GM06990 (cell line): Measurements from ENCODE around the gene ART4.
A peak's percentile ranks its signal among the peaks of the same experiment; 100 is the strongest.

Source experiments
- DNase-seq: peaks from one replicate; pipeline ENCODE4 v3.0.0-alpha.2; 2011; ENCODE audit not compliant: insufficient read length; ENCODE audit errors: extremely low read depth
- H3K27me3 ChIP-seq: replicated peaks from 2 replicates; pipeline ENCODE4 v1.6.0; 2011; ENCODE audit warnings: low read length; ENCODE audit not compliant: control insufficient read depth, insufficient read depth
- H3K36me3 ChIP-seq: 2 replicates; pipeline ENCODE4 v1.5.1; 2011; ENCODE audit warnings: low read length; ENCODE audit not compliant: control insufficient read depth, insufficient read depth
- H3K4me3 ChIP-seq: replicated peaks from 2 replicates; pipeline ENCODE4 v1.5.1; 2011; ENCODE audit warnings: low read depth, mild to moderate bottlenecking, control low read depth, low read length
- CTCF ChIP-seq: IDR thresholded peaks from 2 replicates; pipeline ENCODE4 v1.5.1; 2011; ENCODE audit warnings: low read length, control low read depth, mild to moderate bottlenecking, inconsistent platforms; ENCODE audit not compliant: insufficient read depth, poor library complexity, severe bottlenecking

ART4 gene

DNA sequence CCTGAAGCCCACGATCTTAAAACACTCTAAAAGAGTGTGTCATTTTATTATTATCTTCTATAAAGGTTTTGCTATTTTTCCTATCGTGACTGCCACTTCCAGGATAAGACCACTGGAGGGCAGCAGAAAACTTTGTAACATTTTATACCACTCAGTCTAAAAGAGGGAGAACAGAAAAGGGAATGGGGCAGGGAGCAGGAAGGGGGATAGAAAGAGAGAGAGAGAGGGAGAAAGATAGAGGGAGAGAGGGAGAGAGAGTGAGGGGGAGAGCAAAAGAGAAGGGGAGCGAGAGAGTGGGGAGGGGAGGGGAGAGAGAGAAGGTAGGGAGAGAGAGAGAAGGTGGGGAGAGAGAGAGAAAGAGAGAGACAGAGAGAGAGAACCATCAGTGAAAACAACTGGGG lies 2.0 kb upstream of the ART4 start:
- no peaks in the 10 kb centered on the region for H3K36me3 ChIP-seq
- no peak overlapping the region for H3K4me3 ChIP-seq
- DNase-seq: peak; percentile 13
- TF ChIP-seq CTCF: peak; percentile 63
- H3K27me3 ChIP-seq: no peaks in the 10 kb centered on the region

- no peaks in the 10 kb centered on the region for H3K36me3 ChIP-seq
- no peaks in the 10 kb centered on the region for H3K27me3 ChIP-seq
- DNase-seq: no peak
- H3K4me3 ChIP-seq: no peak overlapping the region
- TF ChIP-seq CTCF: no peak
Measured at GRCh38 chr12:14844401-14844800, 1.1 kb upstream of the ART4 start.

DNA sequence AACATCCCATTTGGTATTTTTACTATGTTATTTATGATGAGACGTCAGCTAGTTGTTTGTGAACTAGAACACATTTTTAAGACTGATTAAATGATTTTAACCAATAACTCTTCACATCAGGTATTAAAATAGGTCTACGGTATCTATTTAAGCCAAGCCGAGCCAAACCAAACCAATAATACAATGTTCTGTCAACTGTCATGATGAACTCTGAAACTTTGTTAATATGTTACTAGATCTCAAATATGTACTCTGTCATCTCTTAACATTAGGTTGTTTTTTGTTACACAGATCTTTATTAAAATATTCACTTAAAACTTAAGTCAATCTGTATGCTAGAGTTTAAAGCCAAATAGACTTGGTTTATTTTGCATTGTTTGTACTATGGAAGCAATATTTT lies 1.0 kb downstream of the ART4 start:
- no peak for DNase-seq
- Histone ChIP-seq H3K27me3 (no peaks in the 10 kb centered on the region), H3K4me3 (no peak overlapping the region), H3K36me3 (no peaks in the 10 kb centered on the region)
- TF ChIP-seq CTCF: no peak

DNA sequence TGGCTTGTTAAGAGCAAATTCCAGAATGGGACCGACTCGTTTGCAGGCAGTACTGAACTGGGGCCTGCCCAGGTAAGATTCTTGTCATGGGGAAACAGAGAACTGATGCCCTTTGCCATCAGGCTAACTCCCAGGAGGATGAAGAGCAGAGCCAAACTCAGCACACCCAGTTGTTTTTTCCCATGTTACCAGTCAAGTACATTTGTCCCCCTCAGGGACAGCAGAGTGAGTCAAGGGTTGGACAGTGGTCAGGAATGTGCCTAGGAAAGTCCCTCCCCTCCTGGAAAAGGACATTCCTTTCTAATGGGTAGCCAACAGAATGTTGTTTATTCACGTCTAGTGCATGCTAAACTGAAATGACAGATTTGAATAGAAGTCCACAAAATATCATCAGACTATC lies 1.6 kb downstream of the ART4 start:
- DNase-seq: no peak
- no peak overlapping the region for H3K4me3 ChIP-seq
- no peaks in the 10 kb centered on the region for H3K36me3 ChIP-seq
- TF ChIP-seq CTCF: no peak
- no peaks in the 10 kb centered on the region for H3K27me3 ChIP-seq

GRCh38 chr12:14840616-14841015 lies 2.7 kb downstream of the ART4 start:
- Histone ChIP-seq H3K4me3 (no peak overlapping the region), H3K36me3 (no peaks in the 10 kb centered on the region), H3K27me3 (no peaks in the 10 kb centered on the region)
- TF ChIP-seq CTCF: no peak
- DNase-seq: no peak

GRCh38 chr12:14839262-14839661 lies 4.1 kb downstream of the ART4 start:
- Histone ChIP-seq H3K36me3 (no peaks in the 10 kb centered on the region), H3K27me3 (no peaks in the 10 kb centered on the region), H3K4me3 (no peak overlapping the region)
- no peak for DNase-seq
- TF ChIP-seq CTCF: no peak
